Right lobe of liver (tissue), 6 donors: ENCODE measurements around the gene CCM2L. TPM values are rescaled to one million over a fixed set of nuclear protein-coding genes. Genes with fewer than 3 reads are reported as not detected.

Experiments used
- ATAC-seq, 4 donors: fragments of 200-7000 bp; cut with Tn5 transposase; one replicate each; pipeline ENCODE4 v1.9.1; 2020; ENCODE audit warnings: mild to moderate bottlenecking in 4 of 4, moderate library complexity in 4 of 4
- DNase-seq, 3 donors: peaks; one replicate each; pipeline ENCODE4 v3.0.0-alpha.2; 2020
- H3K27ac ChIP-seq, 3 donors: fragments of 200-600 bp; one replicate each; pipeline ENCODE4 v1.8.0; 2022
- H3K27me3 ChIP-seq, 2 donors: fragments of 200-600 bp; one replicate each; pipeline ENCODE4 v1.8.0; 2022
- H3K36me3 ChIP-seq, 4 donors: fragments of 200-600 bp; sonication (generic) in 1 of 4; one replicate each; pipeline versions ENCODE4 v1.5.1 to v1.8.0; 2017 to 2022; ENCODE audit warnings: control low read depth in 1 of 4
- H3K4me1 ChIP-seq, 4 donors: fragments of 200-600 bp; sonication (generic) in 1 of 4; one replicate each; pipeline versions ENCODE4 v1.5.1 to v1.8.0; 2017 to 2022; ENCODE audit warnings: control low read depth in 1 of 4
- H3K4me3 ChIP-seq, 3 donors: fragments of 200-600 bp; one replicate each; pipeline ENCODE4 v1.8.0; 2022
- H3K9me3 ChIP-seq, 4 donors: fragments of 200-600 bp; sonication (generic) in 1 of 4; one replicate each; pipeline versions ENCODE4 v1.5.1 to v1.8.0; 2017 to 2022; ENCODE audit warnings: control low read depth in 1 of 4
- CTCF ChIP-seq, 4 donors: fragments of 200-600 bp in 3 of 4; fragments of 450-650 bp in 1 of 4; IDR thresholded peaks; one replicate each; pipeline versions ENCODE4 v1.5.1 to v1.8.0; 2016 to 2022; ENCODE audit warnings: antibody characterized with exemption in 4 of 4, mild to moderate bottlenecking in 2 of 4
- POLR2A ChIP-seq: fragments of 450-650 bp; IDR thresholded peaks from one replicate; pipeline ENCODE4 v1.6.1; 2017; ENCODE audit warnings: antibody characterized with exemption, mild to moderate bottlenecking
- WGBS: methylation state at CpG from one replicate; pipeline ENCODE4 v1.1.6; 2018; ENCODE audit warnings: low coverage, low lambda C conversion rate; ENCODE audit not compliant: insufficient coverage; ENCODE audit errors: missing lambda C conversion rate; 5-methylcytosine and 5-hydroxymethylcytosine counted together
- intact Hi-C, 2 donors: fragments of 100-400 bp; cut with DNase I; formaldehyde crosslinking; loops; one replicate each; pipeline versions ENCODE4 v1.11.2 to v1.14.1; 2022
- total RNA-seq, 6 experiments: library from RNA; depleted of rRNA in 2 of 6; stranded (reverse); fragments of >200 nt in 2 of 6; fragmentation: NEBNext Ultra II Directional in 3 of 6; extraction: Animal tissue kit (Norgen Biotek cat#: 25700) in 3 of 6; gene quantifications; one replicate each; pipeline versions ENCODE4 v1.1.0 to v1.2.4, GENCODE V29; 2016 to 2023
- donor health status: DM: no; HTN: yes; CAD: no.
- donor health status: DM: no; HTN: no; CAD: no.
- donor health status: DM: no; HTN: no; CAD: no.
- donor health status: DM: no; HTN: yes; CAD: no.
- donor health status: DM: no; HTN: yes; CAD: no.

Gene CCM2L
- total RNA-seq, 6 experiments from 2014 or later = 0.61 to 1.7 (median 0.89) TPM

- ATAC-seq (peak; percentile 80 to 86 (median 82)), DNase-seq (peak; percentile 66 to 67 (median 67))
- intact Hi-C loops = no loop called here
- Histone ChIP-seq H3K4me1 (peaks cover 0 to 5% (median 0%) of the 10 kb centered on the region in 4 donors), H3K4me3 (peak overlapping the region; percentile 38 to 51 (median 44)), H3K27me3 (peaks cover 0 to 6% of the 10 kb centered on the region in 2 donors), H3K9me3 (no peaks in the 10 kb centered on the region), H3K27ac (no peak overlapping the region), H3K36me3 (no peaks in the 10 kb centered on the region)
- no peak for TF ChIP-seq POLR2A
- no peak for TF ChIP-seq CTCF (IDR thresholded peaks at IDR 0.05)
- 3% methylated on average over 9 of the region's 67 CpGs for WGBS
Measured at GRCh38 chr20:32018269-32019155, 8.3 kb downstream of the CCM2L start.

GRCh38 chr20:32019156-32019510 is 8.9 kb downstream of the CCM2L start:
- peaks cover 0 to 5% (median 0%) of the 10 kb centered on the region in 4 donors for H3K4me1 ChIP-seq
- 4% methylated on average over 4 of the region's 42 CpGs for WGBS
- no peak for DNase-seq
- H3K27me3 ChIP-seq = peaks cover 0 to 6% of the 10 kb centered on the region in 2 donors
- TF ChIP-seq CTCF (IDR thresholded peaks at IDR 0.05) = no peak
- no peaks in the 10 kb centered on the region for H3K36me3 ChIP-seq
- peak in 3 of 4 donors; percentile 9 to 21 (median 14) for ATAC-seq
- peak overlapping the region in 1 of 3 donors; percentile 51 for H3K4me3 ChIP-seq
- intact Hi-C loops = no loop called here
- H3K9me3 ChIP-seq = no peaks in the 10 kb centered on the region
- H3K27ac ChIP-seq = no peak overlapping the region

- peaks cover 0 to 5% (median 0%) of the 10 kb centered on the region in 4 donors for H3K4me1 ChIP-seq
- intact Hi-C loops = loop anchor here in 1 of 2 donors (10.0 kb wide), 1 partner anchor 165 kb away; no protein-coding TSS in a partner anchor
- WGBS = 33% methylated on average over 10 of the region's 11 CpGs
- DNase-seq = no peak
- TF ChIP-seq CTCF (IDR thresholded peaks at IDR 0.05) = no peak
- no peak for TF ChIP-seq POLR2A
- no peaks in the 10 kb centered on the region for H3K9me3 ChIP-seq
- no peak overlapping the region for H3K27ac ChIP-seq
- H3K27me3 ChIP-seq = peaks cover 0 to 6% of the 10 kb centered on the region in 2 donors
- H3K36me3 ChIP-seq = no peaks in the 10 kb centered on the region
- H3K4me3 ChIP-seq = no peak overlapping the region
- ATAC-seq = no peak
Measured at GRCh38 chr20:32019563-32020463, 9.6 kb downstream of the CCM2L start.

- Histone ChIP-seq H3K36me3 (no peaks in the 10 kb centered on the region), H3K4me1 (peaks cover 0 to 5% (median 0%) of the 10 kb centered on the region in 4 donors), H3K4me3 (no peak overlapping the region), H3K27ac (no peak overlapping the region), H3K27me3 (peaks cover 0 to 6% of the 10 kb centered on the region in 2 donors), H3K9me3 (no peaks in the 10 kb centered on the region)
- ATAC-seq (no peak), DNase-seq (no peak)
- WGBS = 69% methylated on average over 3 of the region's 4 CpGs
- TF ChIP-seq CTCF (IDR thresholded peaks at IDR 0.05) (no peak), POLR2A (no peak)
- intact Hi-C loops = loop anchor here in 1 of 2 donors (10.0 kb wide), 1 partner anchor 166 kb away; no protein-coding TSS in a partner anchor
Measured at GRCh38 chr20:32021091-32021490, 10.9 kb downstream of the CCM2L start.
